GM19099 (cell line): ENCODE measurements around the gene CIAO2A.

Source experiments
- POLR2A ChIP-seq: IDR thresholded peaks from 3 replicates; pipeline ENCODE4 v1.6.1; 2011; ENCODE audit warnings: low read depth; ENCODE audit not compliant: insufficient read length; ENCODE audit errors: extremely low read depth

Gene CIAO2A, protein sequence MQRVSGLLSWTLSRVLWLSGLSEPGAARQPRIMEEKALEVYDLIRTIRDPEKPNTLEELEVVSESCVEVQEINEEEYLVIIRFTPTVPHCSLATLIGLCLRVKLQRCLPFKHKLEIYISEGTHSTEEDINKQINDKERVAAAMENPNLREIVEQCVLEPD

DNA sequence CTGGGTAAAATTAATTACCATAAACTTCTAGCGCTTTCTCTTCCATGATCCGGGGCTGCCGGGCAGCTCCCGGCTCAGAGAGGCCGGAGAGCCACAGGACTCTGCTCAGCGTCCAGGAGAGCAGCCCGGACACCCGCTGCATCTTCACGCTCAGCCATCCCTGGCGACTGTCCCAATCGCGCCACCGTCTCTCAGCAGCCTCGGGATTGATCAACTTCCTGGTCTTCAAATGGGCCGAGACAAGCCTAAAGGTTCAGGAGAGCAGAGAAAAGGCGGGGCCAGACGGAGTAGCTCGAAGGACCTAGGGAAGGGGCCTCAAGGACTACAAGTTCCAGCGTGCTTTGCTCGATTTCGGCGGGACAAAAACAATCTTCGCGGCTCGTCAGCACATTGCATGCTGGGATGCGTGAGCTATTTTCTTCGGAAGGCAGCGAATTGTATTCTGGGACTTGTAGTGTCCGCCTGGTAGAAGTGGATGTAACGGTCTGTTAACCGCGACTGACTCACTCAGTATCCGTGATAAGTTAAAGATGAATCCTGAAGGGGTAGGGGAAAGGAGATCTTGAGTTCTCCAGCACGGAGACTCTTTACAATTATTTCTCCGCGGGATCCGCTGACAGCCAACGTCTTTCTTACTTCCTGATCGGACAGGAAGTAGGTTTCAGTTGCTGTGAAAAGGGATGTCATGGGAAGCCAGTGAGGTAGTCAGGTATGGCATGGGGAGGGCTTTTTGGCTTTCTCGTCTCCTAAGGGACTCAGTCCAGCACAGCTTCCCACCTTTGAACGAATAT lies at the start of gene CIAO2A:
TSS of gene CIAO2A (minus strand) at position 212 of the 791 bp plus-strand sequence. CDS start at position 142, 70 bp downstream.
- peak; percentile 47 for TF ChIP-seq POLR2A

DNA sequence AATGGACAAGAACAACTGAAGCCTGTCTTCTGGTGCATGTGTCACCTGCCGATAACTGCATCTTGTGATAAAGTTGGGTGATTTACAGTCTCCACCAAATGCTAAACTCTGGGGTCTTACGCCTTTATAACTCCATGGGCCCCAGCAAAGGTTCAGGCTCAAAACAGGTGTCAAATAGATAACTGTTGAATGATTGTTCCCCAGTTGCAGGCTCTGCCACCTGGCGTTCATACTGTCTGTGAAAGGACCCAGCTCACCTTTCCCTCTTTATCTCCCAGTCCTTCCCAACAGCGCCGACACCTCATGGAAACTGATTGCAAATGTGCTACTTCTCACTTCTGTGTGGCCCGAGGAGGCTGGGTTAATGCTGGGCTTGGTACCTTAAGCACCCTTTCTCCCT lies 49.6 kb upstream of the CIAO2A start:
- TF ChIP-seq POLR2A, result no peak

DNA sequence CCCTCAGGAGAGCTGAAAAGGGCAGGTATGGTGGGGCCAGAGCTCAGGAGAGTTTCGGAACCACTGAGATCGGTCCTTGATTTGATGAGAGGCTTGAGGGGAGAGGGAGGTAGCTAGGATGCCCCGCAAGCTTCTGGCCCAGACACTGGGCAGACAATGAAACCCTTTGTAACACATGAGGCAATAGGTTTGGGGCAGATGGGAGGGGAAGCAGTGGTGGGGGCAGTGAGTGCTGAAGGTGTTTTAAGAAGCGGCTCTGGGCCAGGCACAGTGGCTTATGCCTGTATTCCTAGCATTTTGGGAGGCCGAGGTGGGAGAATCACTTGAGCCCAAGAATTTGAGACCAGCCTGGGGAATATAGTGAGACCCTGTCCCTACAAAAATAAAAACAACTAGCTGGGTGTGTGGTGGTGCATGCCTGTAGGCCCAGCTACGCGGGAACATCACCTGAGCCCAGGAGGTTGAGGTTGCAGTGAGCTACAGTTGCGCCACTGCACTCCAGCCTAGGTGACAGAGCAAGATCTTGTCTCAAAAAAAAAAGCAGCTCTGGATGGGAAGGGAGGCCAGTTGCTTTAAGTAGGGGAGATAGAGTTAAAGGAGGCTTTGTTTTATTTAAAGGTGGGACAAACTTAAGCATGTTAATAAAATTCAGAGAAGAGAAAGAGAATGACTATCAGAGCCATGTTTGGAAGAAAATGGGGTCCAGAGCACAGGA lies 48.3 kb upstream of the CIAO2A start:
- TF ChIP-seq POLR2A, result no peak

DNA sequence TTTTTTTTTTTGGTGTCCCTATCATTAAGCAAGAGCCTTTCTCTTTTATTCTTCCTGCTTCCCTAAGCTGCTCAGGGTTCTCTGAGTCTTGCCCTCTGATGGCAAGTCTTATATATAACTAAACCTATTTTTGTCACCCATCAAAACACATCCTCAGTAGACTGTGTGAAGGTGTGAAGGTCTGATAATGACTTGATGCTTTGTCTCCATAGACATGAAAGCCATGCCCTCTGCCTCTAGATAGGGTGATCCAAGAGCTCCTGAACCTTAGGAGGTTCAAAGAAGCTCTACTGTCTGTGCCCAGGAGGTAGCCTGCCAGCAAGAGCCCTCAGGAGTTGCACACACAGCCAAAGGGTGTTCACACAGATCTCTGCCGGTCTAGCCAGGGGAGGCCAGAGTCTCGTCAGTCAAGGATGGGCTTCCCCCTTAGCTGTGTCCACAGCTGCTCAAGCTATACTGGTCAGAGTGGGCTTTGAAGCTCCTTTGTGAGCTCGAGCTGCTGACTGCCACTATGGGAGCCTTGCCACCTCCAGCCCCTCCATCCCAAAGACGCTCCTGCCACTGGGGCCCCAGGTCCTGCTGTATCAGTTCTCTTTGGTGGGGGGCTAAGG lies 44.8 kb upstream of the CIAO2A start:
- TF ChIP-seq POLR2A, result no peak

DNA sequence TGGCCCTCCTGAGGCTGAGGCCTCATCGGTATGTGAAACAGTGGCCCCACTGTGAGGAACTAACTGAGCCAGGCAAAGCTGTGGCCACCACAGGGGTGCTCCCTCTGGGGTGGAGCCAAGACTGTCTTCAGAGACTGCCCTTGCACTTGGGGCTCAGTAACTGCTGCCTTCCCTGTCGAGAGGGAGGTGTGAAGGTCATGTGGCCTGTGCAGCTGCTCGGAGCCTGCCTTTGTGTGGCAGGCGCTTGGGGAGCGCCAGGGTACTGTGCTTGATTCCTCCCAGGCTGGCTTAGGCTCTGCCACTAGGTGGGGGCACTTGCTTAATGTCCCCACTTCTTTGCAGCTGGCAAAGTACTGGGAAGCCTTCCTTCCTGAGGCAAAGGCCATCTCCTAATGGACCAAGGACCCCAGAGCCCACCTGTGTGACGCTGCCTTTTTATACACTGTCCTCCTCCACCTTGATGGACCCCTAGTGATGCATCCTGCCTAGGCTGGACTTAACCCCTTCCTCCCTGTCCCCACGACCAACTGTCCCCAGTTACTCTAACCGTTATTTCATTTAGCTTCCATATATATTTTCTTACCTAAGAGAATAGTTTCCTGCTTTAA lies 43.7 kb upstream of the CIAO2A start:
- TF ChIP-seq POLR2A, result no peak

DNA sequence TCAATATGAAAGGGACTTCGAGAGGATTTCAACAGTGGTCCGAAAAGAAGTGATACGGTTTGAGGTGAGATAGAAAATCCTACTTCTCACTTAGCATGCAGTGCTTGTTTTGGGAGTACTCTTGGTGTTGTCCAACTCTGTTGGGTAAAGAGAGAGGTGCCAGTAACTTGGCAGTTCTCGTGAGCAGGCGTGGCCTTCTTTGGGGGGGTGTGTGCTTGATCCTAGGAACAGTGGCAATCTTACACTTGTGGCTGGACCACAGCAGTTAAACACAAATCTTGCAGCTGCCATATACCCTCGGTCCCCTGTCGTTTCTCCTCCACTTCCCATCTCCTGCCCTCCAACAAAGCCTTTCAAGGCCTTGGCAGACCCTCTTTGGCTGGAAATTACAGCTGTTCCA lies 42.7 kb upstream of the CIAO2A start:
- no peak for TF ChIP-seq POLR2A

DNA sequence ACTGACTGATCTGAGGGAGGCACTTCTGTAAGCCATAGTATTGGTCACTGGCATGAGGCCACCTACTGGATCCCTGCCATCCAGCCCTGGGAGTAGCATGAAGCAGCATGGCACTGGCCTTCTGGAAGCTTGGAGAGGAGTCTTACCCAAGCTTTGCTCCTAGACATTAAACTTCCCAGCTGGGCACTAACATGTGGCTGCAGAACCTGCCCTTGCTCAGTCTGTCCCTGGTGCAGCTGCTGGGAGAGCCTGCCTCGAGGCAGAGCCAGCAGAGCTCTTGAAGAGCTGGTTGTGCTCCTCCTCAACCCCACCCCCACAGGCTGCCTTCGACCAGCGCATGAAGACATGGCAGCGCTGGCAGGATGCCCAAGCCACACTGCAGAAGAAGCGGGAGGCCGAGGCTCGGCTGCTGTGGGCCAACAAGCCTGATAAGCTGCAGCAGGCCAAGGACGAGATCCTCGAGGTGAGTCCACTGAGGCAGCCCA lies 40.7 kb upstream of the CIAO2A start:
- no peak for TF ChIP-seq POLR2A

DNA sequence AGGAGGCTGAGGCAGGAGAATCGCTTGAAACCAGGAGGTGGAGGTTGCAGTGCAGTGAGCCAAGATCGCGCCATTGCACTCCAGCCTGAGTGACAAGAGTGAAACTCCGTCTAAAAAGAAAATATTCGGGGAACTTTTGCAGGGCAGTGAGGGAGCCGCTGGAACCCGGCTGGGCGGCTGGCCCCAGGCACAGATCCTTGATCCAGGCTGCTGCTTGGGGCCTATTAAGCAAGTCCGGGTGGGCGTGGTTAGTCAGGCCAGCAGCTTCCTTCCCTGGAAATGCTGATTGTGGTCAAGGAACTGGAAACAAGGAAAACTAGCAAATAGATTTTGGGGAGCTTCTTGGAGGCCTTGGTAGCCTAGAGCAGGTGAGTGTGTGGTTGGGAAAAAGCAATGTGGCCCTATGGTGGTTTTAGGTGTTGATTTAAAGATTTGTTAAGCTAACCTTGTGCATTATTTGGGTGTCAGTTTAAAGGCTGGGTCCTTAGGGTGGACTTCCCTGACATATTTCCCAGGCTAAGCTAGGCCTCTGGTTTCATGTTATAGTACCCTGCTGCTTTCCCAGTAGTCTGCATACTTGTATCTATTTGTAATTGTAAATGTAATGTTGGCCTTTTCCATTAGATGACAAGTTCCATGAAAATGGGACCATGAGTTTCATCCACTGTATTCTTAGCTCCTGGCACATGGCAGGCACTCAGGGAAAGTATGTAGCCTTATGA lies 40.1 kb upstream of the CIAO2A start:
- TF ChIP-seq POLR2A, result no peak

DNA sequence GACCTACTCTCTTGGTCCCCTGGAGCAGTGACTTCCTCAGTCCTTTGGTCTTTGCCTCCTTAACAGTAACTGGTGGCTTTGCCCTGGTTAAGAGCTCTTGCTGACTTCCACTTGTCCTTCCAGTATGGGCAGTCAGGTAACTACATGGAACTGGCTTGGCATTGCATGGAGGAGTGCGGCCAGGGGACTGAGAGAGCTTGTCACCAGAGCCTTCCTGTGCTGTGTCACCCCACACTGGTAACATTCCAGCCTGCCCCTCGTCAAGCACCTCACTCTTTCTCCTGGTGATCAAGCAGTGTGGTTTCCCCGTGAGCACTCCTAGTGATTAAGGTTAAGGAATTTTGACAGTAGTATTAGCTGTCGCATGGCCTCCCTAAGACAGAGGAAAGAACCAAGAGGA lies 38.6 kb upstream of the CIAO2A start:
- TF ChIP-seq POLR2A, result no peak

DNA sequence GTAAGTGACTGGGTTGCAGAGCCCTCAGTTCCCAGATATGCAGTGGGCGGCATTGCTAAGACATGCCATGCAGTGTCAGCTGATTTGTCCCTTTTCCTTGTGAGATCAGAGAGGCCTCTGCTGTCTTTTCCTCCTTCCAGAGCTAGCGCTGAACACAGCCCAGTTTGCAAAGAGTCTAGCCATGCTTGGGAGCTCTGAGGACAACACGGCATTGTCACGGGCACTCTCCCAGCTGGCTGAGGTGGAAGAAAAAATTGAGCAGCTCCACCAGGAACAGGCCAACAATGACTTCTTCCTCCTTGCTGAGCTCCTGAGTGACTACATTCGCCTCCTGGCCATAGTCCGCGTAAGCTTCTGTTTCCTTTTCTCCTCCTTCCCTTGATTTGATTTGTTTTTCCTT lies 37.9 kb upstream of the CIAO2A start:
- TF ChIP-seq POLR2A, result no peak

DNA sequence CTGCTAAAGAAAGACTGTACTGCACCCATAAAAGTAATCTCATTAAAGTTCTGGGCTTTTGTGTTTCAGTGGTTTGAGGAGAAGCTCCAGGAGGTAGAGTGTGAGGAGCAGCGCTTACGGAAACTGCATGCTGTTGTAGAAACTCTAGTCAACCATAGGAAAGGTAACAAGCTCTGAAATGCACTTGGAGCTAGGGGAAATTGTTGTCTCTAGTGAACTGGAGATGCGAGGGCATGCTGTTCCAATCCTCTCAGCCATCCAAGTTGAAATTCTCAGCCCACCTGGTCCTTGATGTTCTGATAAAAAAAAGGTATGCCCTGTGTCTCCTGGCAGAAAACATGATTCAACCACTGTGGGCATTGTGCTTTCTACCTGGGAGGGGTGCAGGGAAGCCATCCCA lies 36.5 kb upstream of the CIAO2A start:
- no peak for TF ChIP-seq POLR2A

DNA sequence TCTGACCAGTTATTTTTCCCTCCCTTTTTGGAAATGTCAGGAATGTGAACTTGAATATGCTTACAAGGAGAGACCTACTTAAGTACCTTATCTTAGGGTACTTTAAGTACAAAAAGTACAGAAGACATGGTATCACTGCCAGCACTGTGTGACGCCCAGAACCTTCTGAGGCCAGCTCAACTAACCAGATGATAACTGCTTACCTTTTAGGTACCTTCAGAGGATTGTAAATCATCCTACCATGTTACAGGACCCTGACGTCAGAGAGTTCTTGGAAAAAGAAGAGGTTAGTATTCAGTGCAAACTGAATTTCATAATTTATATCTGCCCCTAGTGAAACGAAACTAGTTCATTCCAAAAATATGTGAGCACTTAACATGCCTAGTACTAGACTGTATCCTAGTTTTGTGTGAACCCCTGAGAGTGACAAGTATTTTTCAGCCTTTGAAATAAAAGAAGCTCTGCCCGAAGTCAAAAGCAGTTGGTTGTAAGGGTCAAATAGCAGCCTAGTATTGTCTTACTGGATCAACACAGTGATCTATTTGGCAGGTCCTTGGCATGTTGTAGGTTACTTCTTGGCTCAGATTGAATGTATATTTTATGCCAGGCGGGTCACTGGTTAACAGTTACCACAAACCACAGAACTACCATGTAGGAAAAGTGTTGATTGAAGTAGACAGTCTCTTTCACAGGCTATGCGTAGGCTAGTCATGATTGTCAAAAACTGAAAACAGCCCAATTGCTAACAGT lies 34.1 kb upstream of the CIAO2A start:
- TF ChIP-seq POLR2A, result no peak

DNA sequence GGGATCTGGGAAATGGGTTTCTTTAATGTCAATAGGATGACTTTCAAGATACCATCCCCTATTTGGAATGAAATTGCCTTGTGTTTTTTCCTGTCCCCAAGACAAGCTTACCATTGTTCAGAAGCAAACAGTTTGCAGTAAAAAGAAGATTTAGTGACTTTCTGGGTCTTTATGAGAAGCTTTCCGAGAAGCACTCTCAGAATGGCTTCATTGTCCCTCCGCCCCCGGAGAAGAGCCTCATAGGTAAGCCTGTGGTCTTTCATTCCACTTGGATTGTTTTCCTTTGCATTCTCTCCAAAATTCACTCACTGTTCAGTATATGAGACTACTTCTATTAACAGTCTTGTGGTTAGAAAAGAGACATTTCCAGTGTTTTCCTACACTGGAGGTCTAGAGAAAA lies 32.3 kb upstream of the CIAO2A start:
- TF ChIP-seq POLR2A, result no peak

DNA sequence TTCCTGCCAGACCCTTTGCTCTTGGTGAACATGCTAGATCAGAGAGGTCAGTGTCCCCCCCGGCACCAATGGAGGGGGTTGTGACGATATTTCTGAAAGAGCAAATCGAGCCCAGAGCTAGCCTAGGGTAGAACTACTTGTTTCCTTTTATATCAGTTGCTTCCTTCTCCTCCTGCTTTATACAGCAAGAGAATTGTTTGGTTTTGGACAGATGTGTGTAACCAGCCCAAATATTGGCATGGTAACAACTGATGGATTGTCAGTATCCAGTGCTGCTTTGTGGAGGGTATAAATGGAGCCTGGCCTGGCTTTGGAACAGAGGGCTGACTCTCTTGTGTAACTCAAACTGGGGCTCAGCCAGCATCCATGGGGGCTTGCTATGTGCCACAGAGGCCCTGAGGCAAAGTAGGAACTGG lies 29.3 kb upstream of the CIAO2A start:
- no peak for TF ChIP-seq POLR2A
